Measurements from ENCODE around the gene TMEM198.

TMEM198 gene

GRCh38 chr2:219581346-219581745 lies 37.5 kb downstream of the TMEM198 start:
- DNase-seq (ENCODE audit: low read depth), result no peak

GRCh38 chr2:219591091-219591490 lies 47.3 kb downstream of the TMEM198 start:
- DNase-seq (ENCODE audit: low read depth), result no peak

GRCh38 chr2:219592736-219593135 lies 48.9 kb downstream of the TMEM198 start:
- no peak for DNase-seq (ENCODE audit: low read depth)

DNA sequence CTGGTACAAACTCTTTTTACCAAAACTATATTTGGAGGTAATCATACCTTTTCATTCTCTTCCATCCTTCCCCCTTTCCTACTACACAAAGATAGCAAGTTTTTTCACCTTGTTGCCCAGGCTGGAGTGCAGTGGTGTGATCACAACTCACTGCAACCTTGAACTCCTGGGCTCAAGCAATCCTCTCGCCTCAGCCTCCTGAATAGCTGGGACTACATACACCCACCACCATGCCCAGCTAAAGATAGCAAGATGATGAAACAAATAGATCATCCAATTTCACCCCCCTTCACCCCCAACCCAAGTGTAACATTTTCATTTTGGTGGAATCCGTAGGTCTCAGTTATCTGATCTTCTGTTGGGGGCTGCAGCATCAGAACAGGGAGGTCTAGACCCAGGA lies 49.3 kb downstream of the TMEM198 start:
- no peak for DNase-seq (ENCODE audit: low read depth)

- no peak for DNase-seq (ENCODE audit: low read depth)
These were observed 51.4 kb downstream of the TMEM198 start for GRCh38 chr2:219595256-219595655.

- DNase-seq (ENCODE audit: low read depth), result no peak
These were observed 53.2 kb downstream of the TMEM198 start for GRCh38 chr2:219596954-219597551.

DNA sequence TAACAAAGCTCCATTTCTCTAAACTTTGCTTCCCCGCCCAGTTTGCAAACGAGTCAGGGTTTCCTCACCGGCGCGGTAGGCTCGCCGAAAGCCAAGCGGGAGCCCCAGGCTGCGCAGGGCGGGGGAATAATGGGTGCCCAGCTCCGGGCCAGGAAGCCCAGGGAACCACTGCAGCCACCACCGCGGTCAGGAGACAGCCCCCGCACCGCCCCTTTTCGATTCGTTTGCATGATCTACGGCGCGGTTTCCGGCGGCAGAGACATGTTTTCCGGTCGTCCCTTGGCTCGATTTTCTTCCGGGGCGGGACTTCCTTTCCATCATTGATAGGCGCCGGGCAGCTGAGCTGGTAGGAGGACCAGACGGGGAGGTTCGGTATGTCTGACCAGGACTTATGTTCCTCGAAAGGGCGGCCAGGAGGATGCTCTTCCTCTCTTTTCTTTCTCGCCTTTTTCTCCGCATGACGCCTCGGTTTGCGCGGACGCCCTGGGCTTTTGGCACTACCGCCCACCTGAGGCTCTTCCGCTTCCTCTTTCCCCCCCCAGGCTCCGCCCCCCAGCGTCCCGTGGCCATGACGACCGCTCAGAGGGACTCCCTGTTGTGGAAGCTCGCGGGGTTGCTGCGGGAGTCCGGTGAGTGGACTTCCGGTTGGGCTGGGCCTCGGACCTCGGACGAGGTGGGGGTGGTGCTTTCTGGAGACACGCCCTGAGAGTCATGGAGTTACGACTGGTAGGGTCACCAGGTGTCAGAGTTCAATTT lies 53.9 kb downstream of the TMEM198 start, which contains the start of gene STK11IP:
TSS of gene STK11IP (plus strand) at position 306 of the 756 bp plus-strand sequence. CDS start at position 569, 263 bp downstream.
- peak; percentile 97 for DNase-seq (ENCODE audit: low read depth)

- no peak for DNase-seq (ENCODE audit: low read depth)
These were observed 54.7 kb downstream of the TMEM198 start for GRCh38 chr2:219598308-219599078.
